ENCODE results near the gene MARCHF5. TPM values are rescaled to one million over a fixed set of nuclear protein-coding genes. Genes with fewer than 3 reads are reported as not detected.

The MARCHF5 gene
- total RNA-seq, 1 donor from 2014 or later: 34.2 TPM

DNA sequence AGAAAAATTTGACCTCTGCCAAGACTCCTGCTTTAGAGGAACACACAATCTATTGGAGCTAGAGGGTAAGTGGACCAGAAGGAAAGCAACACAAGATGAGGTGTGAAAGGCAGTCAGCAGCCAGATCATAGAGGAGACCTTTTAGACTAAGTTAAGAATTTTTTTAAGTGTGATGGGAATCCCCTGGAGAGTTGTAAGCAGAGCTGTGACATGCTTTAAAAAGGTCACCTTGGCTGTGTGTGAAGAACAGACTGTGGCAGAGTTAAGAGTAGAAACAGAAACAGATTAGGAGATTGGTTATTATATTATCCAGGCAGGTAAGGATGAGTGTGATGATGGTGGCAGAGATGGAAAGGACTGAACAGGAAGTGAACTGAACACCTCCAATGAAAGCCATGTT is 23.6 kb upstream of the MARCHF5 start:
- Mint-ChIP-seq H3K36me3 (ENCODE audit: low read depth) (no peaks in the 10 kb centered on the region), H3K27ac (ENCODE audit: unreplicated experiment) (peak overlapping the region; percentile 5), H3K9me3 (ENCODE audit: low read depth) (no peaks in the 10 kb centered on the region), H3K4me1 (ENCODE audit: low read depth) (peaks cover 11% of the 10 kb centered on the region), H3K27me3 (ENCODE audit: low read depth) (no peaks in the 10 kb centered on the region), H3K4me3 (ENCODE audit: unreplicated experiment) (no peak overlapping the region)
- DNase-seq (ENCODE audit: low spot score): no peak
- TF ChIP-seq, protein P1, sequence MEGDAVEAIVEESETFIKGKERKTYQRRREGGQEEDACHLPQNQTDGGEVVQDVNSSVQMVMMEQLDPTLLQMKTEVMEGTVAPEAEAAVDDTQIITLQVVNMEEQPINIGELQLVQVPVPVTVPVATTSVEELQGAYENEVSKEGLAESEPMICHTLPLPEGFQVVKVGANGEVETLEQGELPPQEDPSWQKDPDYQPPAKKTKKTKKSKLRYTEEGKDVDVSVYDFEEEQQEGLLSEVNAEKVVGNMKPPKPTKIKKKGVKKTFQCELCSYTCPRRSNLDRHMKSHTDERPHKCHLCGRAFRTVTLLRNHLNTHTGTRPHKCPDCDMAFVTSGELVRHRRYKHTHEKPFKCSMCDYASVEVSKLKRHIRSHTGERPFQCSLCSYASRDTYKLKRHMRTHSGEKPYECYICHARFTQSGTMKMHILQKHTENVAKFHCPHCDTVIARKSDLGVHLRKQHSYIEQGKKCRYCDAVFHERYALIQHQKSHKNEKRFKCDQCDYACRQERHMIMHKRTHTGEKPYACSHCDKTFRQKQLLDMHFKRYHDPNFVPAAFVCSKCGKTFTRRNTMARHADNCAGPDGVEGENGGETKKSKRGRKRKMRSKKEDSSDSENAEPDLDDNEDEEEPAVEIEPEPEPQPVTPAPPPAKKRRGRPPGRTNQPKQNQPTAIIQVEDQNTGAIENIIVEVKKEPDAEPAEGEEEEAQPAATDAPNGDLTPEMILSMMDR (IDR thresholded peaks at IDR 0.05): no peak

DNA sequence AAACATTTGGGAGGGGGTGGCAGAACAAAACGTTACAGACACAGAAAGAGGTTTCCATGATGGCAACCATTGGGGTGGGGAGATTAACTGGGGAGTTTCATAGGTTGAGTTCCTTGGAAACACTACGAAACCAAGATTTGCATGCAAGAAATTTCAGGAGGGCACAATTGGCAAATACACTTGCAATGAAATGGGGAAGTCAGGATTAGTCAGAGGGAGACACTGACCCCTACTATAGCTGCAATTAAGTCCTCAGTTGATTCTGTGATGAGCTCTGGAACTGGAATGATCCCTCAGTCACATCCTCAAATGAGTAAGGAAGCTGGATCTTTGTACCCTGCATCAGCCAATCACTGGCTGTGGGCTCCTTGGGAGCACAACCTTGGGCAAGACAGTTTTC is 22.2 kb upstream of the MARCHF5 start:
- no peak overlapping the region for H3K27ac Mint-ChIP-seq (ENCODE audit: unreplicated experiment)

DNA sequence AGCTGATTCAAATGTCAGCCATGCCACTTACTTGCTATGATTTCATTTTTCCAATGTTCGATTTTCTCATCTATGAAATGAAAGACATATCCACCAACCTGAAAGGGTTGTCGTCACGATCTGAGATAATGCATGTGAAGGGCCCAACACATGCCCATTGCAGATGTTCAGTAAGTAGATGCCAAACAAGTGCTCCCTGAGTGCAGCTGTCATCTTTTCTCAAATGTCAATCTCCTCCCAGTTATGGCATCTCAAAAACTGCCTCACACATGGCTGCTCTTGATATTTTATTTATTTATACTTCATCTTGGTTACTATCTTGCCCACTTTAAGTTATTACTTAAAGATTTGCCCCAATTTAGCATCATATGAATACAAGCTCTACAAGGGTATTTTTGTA is 16.9 kb upstream of the MARCHF5 start:
- peaks cover 3% of the 10 kb centered on the region for H3K4me1 Mint-ChIP-seq (ENCODE audit: low read depth)
- TF ChIP-seq, protein P1 (IDR thresholded peaks at IDR 0.05): no peak
- no peaks in the 10 kb centered on the region for H3K36me3 Mint-ChIP-seq (ENCODE audit: low read depth)
- no peaks in the 10 kb centered on the region for H3K27me3 Mint-ChIP-seq (ENCODE audit: low read depth)
- H3K27ac Mint-ChIP-seq (ENCODE audit: unreplicated experiment): no peak overlapping the region
- DNase-seq (ENCODE audit: low spot score): no peak
- H3K4me3 Mint-ChIP-seq (ENCODE audit: unreplicated experiment): no peak overlapping the region
- H3K9me3 Mint-ChIP-seq (ENCODE audit: low read depth): no peaks in the 10 kb centered on the region

More for the DNA sequence above, 22.2 kb upstream of the MARCHF5 start:
- Mint-ChIP-seq H3K4me1 (ENCODE audit: low read depth) (peaks cover 11% of the 10 kb centered on the region), H3K9me3 (ENCODE audit: low read depth) (no peaks in the 10 kb centered on the region), H3K27me3 (ENCODE audit: low read depth) (no peaks in the 10 kb centered on the region), H3K4me3 (ENCODE audit: unreplicated experiment) (no peak overlapping the region), H3K36me3 (ENCODE audit: low read depth) (no peaks in the 10 kb centered on the region)
- no peak for DNase-seq (ENCODE audit: low spot score)
- TF ChIP-seq, protein P1 (IDR thresholded peaks at IDR 0.05): no peak

DNA sequence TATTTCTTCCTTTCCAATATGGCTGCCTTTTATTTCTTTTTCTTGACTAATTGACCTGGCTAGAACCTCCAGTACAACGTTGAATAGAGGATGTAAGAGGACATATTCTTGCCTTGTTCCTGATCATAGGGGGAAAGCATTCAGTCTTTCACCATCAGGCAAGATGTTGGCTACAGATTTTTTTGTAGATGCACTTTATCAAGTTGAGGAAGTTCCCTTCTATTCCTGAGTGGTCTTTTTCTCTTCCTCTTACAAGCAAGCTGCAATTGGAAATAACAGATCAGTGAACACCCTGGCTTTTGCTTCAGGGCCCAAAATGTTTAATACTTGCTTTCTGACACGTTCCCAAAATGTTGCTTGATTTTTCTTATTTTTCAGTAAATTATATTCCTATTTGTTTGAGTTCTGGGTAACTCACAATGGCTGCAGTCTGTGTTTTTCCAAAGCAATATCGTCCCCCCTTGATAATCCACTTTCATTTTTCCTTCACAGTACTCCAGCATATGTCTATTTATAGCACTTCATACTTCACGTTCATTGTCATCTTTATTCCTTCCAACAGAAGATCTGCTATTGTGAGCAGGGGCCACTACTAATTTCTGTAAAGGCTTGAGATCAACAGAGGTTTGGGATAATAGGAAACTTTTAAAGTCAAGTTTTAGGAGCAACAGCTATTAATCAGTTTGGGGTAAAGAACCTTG is 11.8 kb upstream of the MARCHF5 start:
- TF ChIP-seq, protein P1 (IDR thresholded peaks at IDR 0.05): no peak
- H3K4me1 Mint-ChIP-seq (ENCODE audit: low read depth): peaks cover 9% of the 10 kb centered on the region
- H3K27me3 Mint-ChIP-seq (ENCODE audit: low read depth): no peaks in the 10 kb centered on the region
- DNase-seq (ENCODE audit: low spot score): no peak
- H3K27ac Mint-ChIP-seq (ENCODE audit: unreplicated experiment): peak overlapping the region; percentile 13
- H3K4me3 Mint-ChIP-seq (ENCODE audit: unreplicated experiment): no peak overlapping the region
- no peaks in the 10 kb centered on the region for H3K9me3 Mint-ChIP-seq (ENCODE audit: low read depth)
- no peaks in the 10 kb centered on the region for H3K36me3 Mint-ChIP-seq (ENCODE audit: low read depth)

DNA sequence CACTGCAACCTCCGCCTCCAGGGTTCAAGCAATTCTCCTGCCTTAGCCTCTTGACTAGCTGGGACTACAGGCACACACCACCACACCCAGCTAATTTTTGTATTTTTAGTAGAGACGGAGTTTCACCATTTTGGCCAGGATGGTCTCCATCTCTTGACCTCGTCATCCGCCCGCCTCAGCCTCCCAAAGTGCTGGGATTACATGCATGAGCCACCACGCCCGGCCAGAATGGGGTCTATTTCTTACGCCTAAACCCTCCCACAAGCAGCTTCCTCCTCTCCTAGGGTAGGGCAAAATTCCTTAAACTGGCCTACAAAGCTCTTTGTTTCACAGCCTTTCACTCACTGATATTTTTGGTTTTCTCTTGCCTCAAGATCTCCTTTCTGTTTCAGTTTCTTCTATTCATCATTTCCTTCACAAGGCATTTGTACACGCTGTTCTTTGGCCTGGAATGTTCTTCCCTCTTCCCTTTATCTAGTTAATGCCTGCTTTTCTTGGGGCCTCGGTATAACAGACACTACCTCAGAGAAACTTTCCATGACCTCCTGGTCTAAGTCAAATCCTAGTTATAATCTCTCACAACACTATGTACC is 6.8 kb upstream of the MARCHF5 start:
- peak overlapping the region; percentile 65 for H3K27ac Mint-ChIP-seq (ENCODE audit: unreplicated experiment)
- TF ChIP-seq, protein P1 (IDR thresholded peaks at IDR 0.05): no peak

More for the DNA sequence above, 6.8 kb upstream of the MARCHF5 start:
- no peak for DNase-seq (ENCODE audit: low spot score)
- Mint-ChIP-seq H3K4me3 (ENCODE audit: unreplicated experiment) (no peak overlapping the region), H3K36me3 (ENCODE audit: low read depth) (no peaks in the 10 kb centered on the region), H3K27me3 (ENCODE audit: low read depth) (no peaks in the 10 kb centered on the region), H3K4me1 (ENCODE audit: low read depth) (peaks cover 10% of the 10 kb centered on the region), H3K9me3 (ENCODE audit: low read depth) (no peaks in the 10 kb centered on the region)
